Measurements from ENCODE around the gene ZFP69B. TPM values are rescaled to one million over a fixed set of nuclear protein-coding genes. Genes with fewer than 3 reads are reported as not detected.

Gene ZFP69B
- total and polyA plus RNA-seq, 10 of the 15 experiments (the other 5 are each of a cell fraction or from before 2014, with no cell fraction given): 1.3 to 5.7 (median 3.4) TPM

DNA sequence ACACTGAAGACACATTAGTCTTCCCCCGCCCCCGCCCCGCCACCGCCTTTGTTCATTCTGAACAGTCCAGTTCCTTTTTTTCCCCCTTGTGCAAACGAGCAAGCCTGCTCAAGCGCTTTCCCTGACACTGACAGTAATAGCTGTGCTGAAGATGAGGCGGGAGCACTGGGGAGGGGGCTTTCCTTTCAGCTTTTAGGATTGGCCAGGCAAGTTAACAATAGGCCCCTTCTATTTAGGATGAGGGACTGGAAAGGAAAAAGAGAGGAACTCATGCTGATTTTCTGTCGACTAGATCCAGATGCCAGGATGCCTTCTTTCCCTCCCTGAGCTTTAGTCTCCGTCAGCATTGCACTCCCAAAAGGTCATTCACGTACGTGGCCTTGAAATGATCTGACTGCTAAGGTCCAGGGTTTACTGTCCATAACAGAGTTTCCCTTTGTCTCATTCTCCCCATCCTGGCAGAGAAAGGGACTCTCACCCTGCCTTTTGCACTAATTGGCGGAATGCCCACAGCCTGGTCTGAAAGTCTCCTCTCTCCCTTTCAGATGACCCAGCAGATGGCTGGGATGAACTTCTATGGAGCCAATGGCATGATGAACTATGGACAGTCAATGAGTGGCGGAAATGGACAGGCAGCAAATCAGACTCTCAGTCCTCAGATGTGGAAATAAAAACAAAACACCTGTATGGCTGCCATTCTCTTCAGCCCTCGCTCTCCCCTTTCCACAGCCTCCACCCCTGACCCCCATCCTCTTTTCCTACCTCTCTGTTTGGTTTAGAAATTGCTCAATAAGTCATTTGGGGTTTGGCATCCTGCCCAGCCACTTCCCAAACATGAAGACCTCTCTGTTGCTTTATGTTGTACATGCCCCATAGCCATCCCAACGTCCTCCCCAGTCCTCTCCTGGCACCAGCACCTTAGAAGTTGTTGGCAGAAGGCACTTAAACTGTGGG, 28.6 kb upstream of the ZFP69B start:
- TF ChIP-seq, protein P1, sequence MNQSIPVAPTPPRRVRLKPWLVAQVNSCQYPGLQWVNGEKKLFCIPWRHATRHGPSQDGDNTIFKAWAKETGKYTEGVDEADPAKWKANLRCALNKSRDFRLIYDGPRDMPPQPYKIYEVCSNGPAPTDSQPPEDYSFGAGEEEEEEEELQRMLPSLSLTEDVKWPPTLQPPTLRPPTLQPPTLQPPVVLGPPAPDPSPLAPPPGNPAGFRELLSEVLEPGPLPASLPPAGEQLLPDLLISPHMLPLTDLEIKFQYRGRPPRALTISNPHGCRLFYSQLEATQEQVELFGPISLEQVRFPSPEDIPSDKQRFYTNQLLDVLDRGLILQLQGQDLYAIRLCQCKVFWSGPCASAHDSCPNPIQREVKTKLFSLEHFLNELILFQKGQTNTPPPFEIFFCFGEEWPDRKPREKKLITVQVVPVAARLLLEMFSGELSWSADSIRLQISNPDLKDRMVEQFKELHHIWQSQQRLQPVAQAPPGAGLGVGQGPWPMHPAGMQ (IDR thresholded peaks at IDR 0.05; ENCODE audit: borderline replicate concordance): no peak
- TF ChIP-seq NRF1 (conservative IDR thresholded peaks at IDR 0.05; ENCODE audit: low read depth, low read length): no peak
- peak in 1 of 2 experiments; percentile 58; a peak in 1 of 3 replicates for TF ChIP-seq EGR1 (IDR thresholded peaks at IDR 0.05; ENCODE audit: borderline replicate concordance in 1 of 2, low read depth in 2 of 2, low read length in 2 of 2)
- TF ChIP-seq CBX3 (IDR thresholded peaks at IDR 0.05; ENCODE audit: borderline replicate concordance, low read depth): no peak
- TF ChIP-seq NBN (IDR thresholded peaks at IDR 0.05): no peak
- TF ChIP-seq, protein P2, sequence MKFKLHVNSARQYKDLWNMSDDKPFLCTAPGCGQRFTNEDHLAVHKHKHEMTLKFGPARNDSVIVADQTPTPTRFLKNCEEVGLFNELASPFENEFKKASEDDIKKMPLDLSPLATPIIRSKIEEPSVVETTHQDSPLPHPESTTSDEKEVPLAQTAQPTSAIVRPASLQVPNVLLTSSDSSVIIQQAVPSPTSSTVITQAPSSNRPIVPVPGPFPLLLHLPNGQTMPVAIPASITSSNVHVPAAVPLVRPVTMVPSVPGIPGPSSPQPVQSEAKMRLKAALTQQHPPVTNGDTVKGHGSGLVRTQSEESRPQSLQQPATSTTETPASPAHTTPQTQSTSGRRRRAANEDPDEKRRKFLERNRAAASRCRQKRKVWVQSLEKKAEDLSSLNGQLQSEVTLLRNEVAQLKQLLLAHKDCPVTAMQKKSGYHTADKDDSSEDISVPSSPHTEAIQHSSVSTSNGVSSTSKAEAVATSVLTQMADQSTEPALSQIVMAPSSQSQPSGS (IDR thresholded peaks at IDR 0.05; ENCODE audit: low read length): no peak
- TF ChIP-seq ZZZ3 (IDR thresholded peaks at IDR 0.05; ENCODE audit: control insufficient read depth, insufficient read length, low read depth): no peak
- TF ChIP-seq, protein P3, sequence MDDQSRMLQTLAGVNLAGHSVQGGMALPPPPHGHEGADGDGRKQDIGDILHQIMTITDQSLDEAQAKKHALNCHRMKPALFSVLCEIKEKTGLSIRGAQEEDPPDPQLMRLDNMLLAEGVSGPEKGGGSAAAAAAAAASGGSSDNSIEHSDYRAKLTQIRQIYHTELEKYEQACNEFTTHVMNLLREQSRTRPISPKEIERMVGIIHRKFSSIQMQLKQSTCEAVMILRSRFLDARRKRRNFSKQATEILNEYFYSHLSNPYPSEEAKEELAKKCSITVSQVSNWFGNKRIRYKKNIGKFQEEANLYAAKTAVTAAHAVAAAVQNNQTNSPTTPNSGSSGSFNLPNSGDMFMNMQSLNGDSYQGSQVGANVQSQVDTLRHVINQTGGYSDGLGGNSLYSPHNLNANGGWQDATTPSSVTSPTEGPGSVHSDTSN (IDR thresholded peaks at IDR 0.05; ENCODE audit: insufficient replicate concordance, low read depth, low read length): no peak
- TF ChIP-seq MYC (IDR thresholded peaks at IDR 0.05; ENCODE audit: insufficient read depth, insufficient read length, insufficient replicate concordance, low read length, severe bottlenecking): no peak
- TF ChIP-seq IRF4 (IDR thresholded peaks at IDR 0.05; ENCODE audit: low read depth, low read length): no peak
- TF ChIP-seq SUPT20H (IDR thresholded peaks at IDR 0.05; ENCODE audit: borderline replicate concordance, control insufficient read depth, low read depth, low read length): no peak
- TF ChIP-seq, protein P4, sequence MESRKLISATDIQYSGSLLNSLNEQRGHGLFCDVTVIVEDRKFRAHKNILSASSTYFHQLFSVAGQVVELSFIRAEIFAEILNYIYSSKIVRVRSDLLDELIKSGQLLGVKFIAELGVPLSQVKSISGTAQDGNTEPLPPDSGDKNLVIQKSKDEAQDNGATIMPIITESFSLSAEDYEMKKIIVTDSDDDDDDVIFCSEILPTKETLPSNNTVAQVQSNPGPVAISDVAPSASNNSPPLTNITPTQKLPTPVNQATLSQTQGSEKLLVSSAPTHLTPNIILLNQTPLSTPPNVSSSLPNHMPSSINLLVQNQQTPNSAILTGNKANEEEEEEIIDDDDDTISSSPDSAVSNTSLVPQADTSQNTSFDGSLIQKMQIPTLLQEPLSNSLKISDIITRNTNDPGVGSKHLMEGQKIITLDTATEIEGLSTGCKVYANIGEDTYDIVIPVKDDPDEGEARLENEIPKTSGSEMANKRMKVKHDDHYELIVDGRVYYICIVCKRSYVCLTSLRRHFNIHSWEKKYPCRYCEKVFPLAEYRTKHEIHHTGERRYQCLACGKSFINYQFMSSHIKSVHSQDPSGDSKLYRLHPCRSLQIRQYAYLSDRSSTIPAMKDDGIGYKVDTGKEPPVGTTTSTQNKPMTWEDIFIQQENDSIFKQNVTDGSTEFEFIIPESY (IDR thresholded peaks at IDR 0.05): no peak
- no peak for TF ChIP-seq TBL1XR1 (IDR thresholded peaks at IDR 0.05; ENCODE audit: low read depth, low read length)
- no peak for TF ChIP-seq NR2C1 (IDR thresholded peaks at IDR 0.05)
- no peak for TF ChIP-seq YY1 (IDR thresholded peaks at IDR 0.05; ENCODE audit: low read depth, low read length)
- peak; percentile 61 for TF ChIP-seq SPI1 (IDR thresholded peaks at IDR 0.05; ENCODE audit: borderline replicate concordance, insufficient read depth, low read depth, low read length)
- ChIA-PET SMC1A (ENCODE audit: uncharacterized antibody, unreplicated experiment) (interaction anchor here (0.5 to 0.7 kb wide), 4 partner anchors 14 to 428 kb away, joined by 3 to 4 read pairs (median 3); no protein-coding TSS in a partner anchor), RAD21 (ENCODE audit: unreplicated experiment) (interaction anchor here (1.2 kb wide), 1 partner anchor 29 kb away, joined by 5 read pairs; the partner anchor contains the start of gene ZFP69B), CTCF (interaction anchor here (1.1 to 1.7 kb wide), 3 partner anchors 11 to 278 kb away, joined by 4 to 5 read pairs (median 5); no protein-coding TSS in a partner anchor), POLR2A (interaction anchor here (0.6 to 1.0 kb wide), 3 partner anchors 12 to 375 kb away, joined by 3 to 6 read pairs (median 4); no protein-coding TSS in a partner anchor)
- Histone ChIP-seq H3K27ac (ENCODE audit: control insufficient read depth, insufficient read depth) (no peak overlapping the region), H3K27me3 (replicated peaks in 1 of 2; ENCODE audit: control insufficient read depth in 2 of 2, insufficient read depth in 2 of 2, low read length in 1 of 2) (no peaks in the 10 kb centered on the region), H2AFZ (ENCODE audit: control insufficient read depth, low read depth, low read length) (no peak overlapping the region), H4K20me1 (ENCODE audit: control insufficient read depth, insufficient read depth) (0 out of 2 replicates have a peak, but pooled peaks cover 3% of the 10 kb centered on the region), H3K9me3 (replicated peaks; ENCODE audit: control insufficient read depth, insufficient read depth, low read length) (no peaks in the 10 kb centered on the region; the same call in 2 of the 3 replicates), H3K4me2 (ENCODE audit: control insufficient read depth, insufficient read depth) (no peak overlapping the region), H3K4me3 (no peak overlapping the region), H3K9ac (ENCODE audit: control insufficient read depth, insufficient read depth, low read length) (no peak overlapping the region), H3K4me1 (ENCODE audit: control insufficient read depth, insufficient read depth, low read length) (no peaks in the 10 kb centered on the region; the same call in 1 of the 2 replicates), H3K36me3 (ENCODE audit: control insufficient read depth in 2 of 2, insufficient read depth in 2 of 2, low read length in 1 of 2) (peaks cover 14 to 35% of the 10 kb centered on the region in 2 experiments), H3K79me2 (ENCODE audit: control insufficient read depth, insufficient read depth, low read length) (no peaks in the 10 kb centered on the region)
- intact Hi-C loops (cut with micrococcal nuclease; ENCODE audit: unreplicated experiment) (no loop called here), in situ Hi-C loops (cut with MboI) (no loop called here)
- 83% methylated on average over 11 of the region's 15 CpGs for WGBS (ENCODE audit: insufficient coverage, insufficient replicate concordance, low lambda C conversion rate, missing lambda C conversion rate)
- FAIRE-seq (no peak), ATAC-seq (no peak), DNase-seq (ENCODE audit: low read depth, low spot score) (no peak)
- BruUV-seq (replicated peaks): no TSS peak

All from GM12878 (cell line).